ENCODE measurements around the gene LTB4R.
A peak's percentile ranks its signal among the peaks of the same experiment; 100 is the strongest.

The LTB4R gene

DNA sequence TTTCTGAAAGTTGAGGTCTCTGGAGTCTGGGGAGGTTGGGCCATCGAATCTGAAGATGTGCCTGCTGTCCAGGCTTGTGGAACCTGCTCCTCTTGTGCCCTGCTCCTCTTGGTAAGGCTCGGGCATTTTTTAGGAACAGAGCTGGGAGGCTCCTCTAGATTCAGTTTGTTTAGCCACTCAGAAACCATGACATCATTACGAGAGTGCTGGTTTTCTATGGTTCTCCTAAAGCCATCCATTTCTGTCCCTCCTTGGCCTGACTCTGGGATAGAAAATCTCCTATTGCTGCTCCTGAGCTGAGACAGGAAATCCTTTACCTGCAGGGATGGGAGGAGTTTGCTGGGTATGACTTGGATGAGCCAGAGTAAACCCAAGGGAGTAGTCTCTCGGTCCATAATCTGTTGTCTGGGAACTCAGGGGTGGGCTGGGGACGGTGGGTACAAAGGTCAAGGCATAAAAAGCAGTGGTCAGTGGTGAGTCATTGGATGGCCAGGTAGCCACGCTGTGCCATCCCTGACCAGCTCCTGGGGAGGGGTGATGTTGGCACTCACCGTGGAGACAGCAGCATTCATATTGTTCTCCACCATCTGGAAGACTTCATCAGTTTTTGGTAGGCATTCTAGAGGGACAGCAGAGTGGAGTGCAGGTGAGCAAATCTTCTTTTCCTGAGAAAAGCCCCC is 26.0 kb downstream of the LTB4R start:
- H3K4me3 ChIP-seq (ENCODE audit: low read depth, low read length) = no peak overlapping the region
- POLR2A ChIA-PET = no interaction called here
- CTCF ChIA-PET = interaction anchor here (1.0 to 37.5 kb wide), 9 partner anchors 8 to 90 kb away, joined by 3 to 1633 read pairs (median 17); partner anchors contain the start of genes CBLN3, CIDEB, DHRS1 and KHNYN
- no peak for DNase-seq (ENCODE audit: low read depth, low spot score)
- TF ChIP-seq, protein P1, sequence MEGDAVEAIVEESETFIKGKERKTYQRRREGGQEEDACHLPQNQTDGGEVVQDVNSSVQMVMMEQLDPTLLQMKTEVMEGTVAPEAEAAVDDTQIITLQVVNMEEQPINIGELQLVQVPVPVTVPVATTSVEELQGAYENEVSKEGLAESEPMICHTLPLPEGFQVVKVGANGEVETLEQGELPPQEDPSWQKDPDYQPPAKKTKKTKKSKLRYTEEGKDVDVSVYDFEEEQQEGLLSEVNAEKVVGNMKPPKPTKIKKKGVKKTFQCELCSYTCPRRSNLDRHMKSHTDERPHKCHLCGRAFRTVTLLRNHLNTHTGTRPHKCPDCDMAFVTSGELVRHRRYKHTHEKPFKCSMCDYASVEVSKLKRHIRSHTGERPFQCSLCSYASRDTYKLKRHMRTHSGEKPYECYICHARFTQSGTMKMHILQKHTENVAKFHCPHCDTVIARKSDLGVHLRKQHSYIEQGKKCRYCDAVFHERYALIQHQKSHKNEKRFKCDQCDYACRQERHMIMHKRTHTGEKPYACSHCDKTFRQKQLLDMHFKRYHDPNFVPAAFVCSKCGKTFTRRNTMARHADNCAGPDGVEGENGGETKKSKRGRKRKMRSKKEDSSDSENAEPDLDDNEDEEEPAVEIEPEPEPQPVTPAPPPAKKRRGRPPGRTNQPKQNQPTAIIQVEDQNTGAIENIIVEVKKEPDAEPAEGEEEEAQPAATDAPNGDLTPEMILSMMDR (IDR thresholded peaks at IDR 0.05; ENCODE audit: insufficient read depth, low read length, missing control alignments) = no peak

DNA sequence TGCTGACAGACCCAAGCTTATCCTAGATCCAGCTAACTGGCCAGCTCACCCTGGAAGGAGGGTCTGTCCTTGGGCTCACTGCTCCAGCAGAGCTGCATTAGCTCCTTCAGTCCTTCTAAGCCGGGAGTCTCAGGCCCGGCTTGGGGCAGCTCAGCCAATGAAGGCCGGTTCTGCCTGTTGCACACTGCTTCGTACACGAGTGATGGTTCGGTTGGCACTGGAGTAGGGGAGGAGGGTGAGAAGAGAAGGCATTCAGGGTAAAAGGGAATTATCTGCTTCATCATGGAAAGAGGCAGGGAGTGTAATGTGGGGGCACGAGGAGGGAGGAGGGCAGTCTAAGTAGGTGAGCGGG is 26.5 kb downstream of the LTB4R start:
- POLR2A ChIA-PET = no interaction called here
- CTCF ChIA-PET = interaction anchor here (1.0 to 37.5 kb wide), 9 partner anchors 8 to 89 kb away, joined by 3 to 1633 read pairs (median 17); partner anchors contain the start of genes CBLN3, CIDEB, DHRS1 and KHNYN
- TF ChIP-seq, protein P1 (IDR thresholded peaks at IDR 0.05; ENCODE audit: insufficient read depth, low read length, missing control alignments) = no peak
- no peak for DNase-seq (ENCODE audit: low read depth, low spot score)
- H3K4me3 ChIP-seq (ENCODE audit: low read depth, low read length) = no peak overlapping the region

DNA sequence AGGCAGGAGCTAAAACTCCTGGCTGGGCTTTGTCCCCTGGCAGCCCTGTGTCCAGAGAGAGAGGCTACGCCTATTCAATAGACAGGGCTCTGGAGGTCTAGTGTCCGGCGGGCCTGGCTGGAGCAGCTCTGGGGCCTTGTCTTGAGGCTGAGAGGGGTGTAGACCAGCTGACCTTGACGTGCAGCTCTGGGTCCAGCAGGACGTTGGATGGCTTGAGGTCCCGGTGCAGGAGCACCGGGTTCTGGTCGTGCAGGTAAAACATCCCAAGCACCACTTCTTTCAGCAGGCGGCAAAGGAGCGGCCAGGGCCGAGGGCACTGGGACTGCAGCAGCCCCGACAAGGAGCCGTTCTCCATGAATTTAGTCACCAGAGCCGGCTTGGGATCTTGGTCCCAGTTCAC is 27.5 kb downstream of the LTB4R start:
- H3K4me3 ChIP-seq (ENCODE audit: low read depth, low read length) = no peak overlapping the region
- CTCF ChIA-PET = interaction anchor here (1.2 to 37.5 kb wide), 7 partner anchors 7 to 96 kb away, joined by 3 to 1633 read pairs (median 19); partner anchors contain the start of genes CBLN3, CIDEB, DHRS1 and KHNYN
- TF ChIP-seq, protein P1 (IDR thresholded peaks at IDR 0.05; ENCODE audit: insufficient read depth, low read length, missing control alignments) = no peak
- POLR2A ChIA-PET = no interaction called here
- DNase-seq (ENCODE audit: low read depth, low spot score) = no peak

DNA sequence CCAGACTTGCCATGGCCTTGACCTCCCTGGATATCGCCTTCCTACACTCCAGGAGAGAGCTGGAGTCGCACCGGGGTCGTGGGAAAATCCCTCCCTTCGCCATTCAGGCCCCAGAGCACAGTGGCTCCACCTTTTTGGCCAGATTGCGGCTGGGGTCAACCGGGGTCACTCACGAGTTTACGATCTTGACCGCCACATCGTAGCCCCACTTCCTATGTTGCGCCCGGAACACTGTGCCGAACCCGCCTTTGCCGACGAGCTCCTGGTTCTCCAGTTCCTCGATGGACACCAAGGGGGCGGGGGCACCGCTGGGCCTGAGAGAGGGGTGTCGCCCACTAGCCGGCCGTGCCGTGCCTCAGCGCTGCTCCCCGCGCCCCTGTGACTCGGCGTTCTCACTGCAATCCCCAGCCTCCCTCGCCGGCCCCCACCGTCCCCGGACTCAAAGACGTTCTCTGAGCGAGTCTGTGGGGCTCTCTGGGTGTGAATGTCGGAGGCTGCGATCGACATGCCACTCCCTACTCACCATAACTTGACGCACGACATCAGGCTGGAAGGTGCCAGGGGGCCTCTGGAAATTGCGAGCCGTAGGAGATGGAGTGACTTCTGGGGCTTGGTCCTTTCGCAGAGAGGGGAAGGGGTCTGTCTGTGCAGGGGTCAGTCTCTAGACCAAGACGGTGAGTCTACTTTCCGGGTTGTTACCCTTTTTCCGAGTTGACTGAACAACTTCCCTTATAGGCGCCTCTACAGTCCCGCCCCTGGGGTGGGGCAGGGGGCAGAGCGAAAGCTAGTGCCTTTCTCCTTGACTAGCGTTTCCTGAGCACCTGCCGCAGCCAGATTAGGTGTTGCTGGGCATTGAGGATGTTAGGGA is 28.2 kb downstream of the LTB4R start, which contains the start of gene RIPK3:
Gene RIPK3 (minus strand): TSS at position 708 of the 868 bp plus-strand sequence. CDS start 165 bp downstream, at position 543.
- no peak for DNase-seq (ENCODE audit: low read depth, low spot score)
- POLR2A ChIA-PET = interaction anchor here (0.8 kb wide), 1 partner anchor 37 kb away, joined by 3 read pairs; no protein-coding TSS in a partner anchor
- TF ChIP-seq, protein P1 (IDR thresholded peaks at IDR 0.05; ENCODE audit: insufficient read depth, low read length, missing control alignments) = no peak
- CTCF ChIA-PET = interaction anchor here (0.6 to 37.5 kb wide), 8 partner anchors 8 to 97 kb away, joined by 3 to 1633 read pairs (median 18); partner anchors contain the start of genes CBLN3, CIDEB, DHRS1 and KHNYN
- H3K4me3 ChIP-seq (ENCODE audit: low read depth, low read length) = peak within 1 kb of the TSS; percentile 41

DNA sequence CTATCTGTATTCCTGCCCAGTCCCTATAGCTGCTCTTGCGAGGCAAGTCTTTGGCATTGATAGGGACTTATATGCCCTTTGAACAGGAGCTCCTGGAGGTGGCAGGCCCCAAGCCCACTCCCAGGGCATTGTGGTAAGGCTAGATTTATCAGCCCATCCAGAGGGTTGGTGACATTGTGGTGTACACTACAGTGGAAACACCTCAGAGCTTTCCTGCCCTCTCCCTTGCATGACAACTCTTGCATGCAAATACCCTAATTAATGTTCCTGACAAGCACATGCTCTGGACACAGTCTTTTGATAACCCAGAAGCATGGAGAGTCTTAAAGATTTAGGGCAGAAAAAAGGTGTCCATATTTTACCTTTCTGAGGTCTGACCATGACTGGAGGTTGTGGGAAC is 29.3 kb downstream of the LTB4R start:
- DNase-seq (ENCODE audit: low read depth, low spot score) = no peak
- TF ChIP-seq, protein P1 (IDR thresholded peaks at IDR 0.05; ENCODE audit: insufficient read depth, low read length, missing control alignments) = no peak

More for the DNA sequence above, 29.3 kb downstream of the LTB4R start:
- H3K4me3 ChIP-seq (ENCODE audit: low read depth, low read length) = no peak overlapping the region
- ChIA-PET CTCF (interaction anchor here (0.9 to 37.5 kb wide), 7 partner anchors 9 to 87 kb away, joined by 3 to 1633 read pairs (median 17); partner anchors contain the start of genes CBLN3, CIDEB, DHRS1 and KHNYN), POLR2A (interaction anchor here (0.8 kb wide), 1 partner anchor 36 kb away, joined by 3 read pairs; no protein-coding TSS in a partner anchor)

All from AG04449 (cell line).